MM.1S (cell line): ENCODE results near the gene MAPKAP1.

ENCODE experiments used
- DNase-seq: peaks from one replicate; pipeline ENCODE4 v3.0.0-alpha.2; 2015
- H2AFZ ChIP-seq: fragments of 300-600 bp; sonication (generic); 2 replicates; pipeline ENCODE4 v1.6.0; 2016; ENCODE audit warnings: antibody characterized with exemption, low read length
- H3F3A ChIP-seq: fragments of 300-600 bp; sonication (generic); 2 replicates; pipeline ENCODE4 v1.6.1; 2016; ENCODE audit warnings: mild to moderate bottlenecking, antibody characterized with exemption, low read length, moderate library complexity, mixed read lengths; ENCODE audit not compliant: insufficient read depth
- H3K27ac ChIP-seq: fragments of 300-600 bp; sonication (generic); 2 replicates; pipeline ENCODE4 v1.5.1; 2016; ENCODE audit warnings: mild to moderate bottlenecking, low read length
- H3K27me3 ChIP-seq: fragments of 300-600 bp; sonication (generic); replicated peaks from 2 replicates; pipeline ENCODE4 v1.6.0; 2016; ENCODE audit warnings: low read length; ENCODE audit not compliant: insufficient read depth
- H3K36me3 ChIP-seq: fragments of 300-600 bp; sonication (generic); replicated peaks from 2 replicates; pipeline ENCODE4 v1.6.1; 2016; ENCODE audit warnings: mild to moderate bottlenecking, low read length, mixed read lengths; ENCODE audit not compliant: insufficient read depth
- H3K4me1 ChIP-seq: fragments of 300-600 bp; sonication (generic); 2 replicates; pipeline ENCODE4 v1.6.1; 2016; ENCODE audit warnings: low read length, mixed read lengths
- H3K4me2 ChIP-seq: fragments of 300-600 bp; sonication (generic); 2 replicates; pipeline ENCODE4 v1.6.0; 2016; ENCODE audit warnings: low read depth, low read length
- H3K4me3 ChIP-seq: fragments of 300-600 bp; sonication (generic); 2 replicates; pipeline ENCODE4 v1.5.1; 2016; ENCODE audit warnings: low read length, mixed read lengths
- H3K79me2 ChIP-seq: fragments of 300-600 bp; sonication (generic); 2 replicates; pipeline ENCODE4 v1.6.1; 2016; ENCODE audit warnings: mixed run types, low read length, mixed read lengths
- H3K9ac ChIP-seq: fragments of 300-600 bp; sonication (generic); 2 replicates; pipeline ENCODE4 v1.6.1; 2016; ENCODE audit warnings: low read length, mixed read lengths
- H3K9me2 ChIP-seq: fragments of 300-600 bp; sonication (generic); replicated peaks from 2 replicates; pipeline ENCODE4 v1.6.1; 2016; ENCODE audit warnings: mild to moderate bottlenecking, low read length, mixed read lengths; ENCODE audit not compliant: insufficient read depth
- H3K9me3 ChIP-seq: fragments of 300-600 bp; sonication (generic); replicated peaks from 2 replicates; pipeline ENCODE4 v1.6.1; 2016; ENCODE audit warnings: mild to moderate bottlenecking, low read length, mixed read lengths; ENCODE audit not compliant: insufficient read depth
- H4K20me1 ChIP-seq: fragments of 300-600 bp; sonication (generic); 2 replicates; pipeline ENCODE4 v1.6.1; 2016; ENCODE audit warnings: mild to moderate bottlenecking, low read length, moderate library complexity, mixed read lengths; ENCODE audit not compliant: insufficient read depth
- EZH2 ChIP-seq: fragments of 300-600 bp; sonication (generic); optimal IDR thresholded peaks from 2 replicates; pipeline ENCODE3; 2017; ENCODE audit warnings: low read depth, mild to moderate bottlenecking, antibody characterized with exemption, low read length, mixed read lengths
- EZH2phosphoT487 ChIP-seq: fragments of 300-600 bp; sonication (generic); IDR thresholded peaks from 2 replicates; pipeline ENCODE4 v1.6.1; 2018; ENCODE audit warnings: antibody characterized with exemption, low read length
- TF ChIP-seq, protein P1 (sequence below): fragments of 300-600 bp; sonication (generic); IDR thresholded peaks from 2 replicates; pipeline ENCODE4 v1.5.1; 2016; ENCODE audit warnings: antibody characterized with exemption, low read length, mixed read lengths

Gene MAPKAP1

GRCh38 chr9:125472926-125473701 lies 233.9 kb downstream of the MAPKAP1 start:
- no peaks in the 10 kb centered on the region for H3F3A ChIP-seq
- no peaks in the 10 kb centered on the region for H3K4me1 ChIP-seq
- DNase-seq, result no peak
- H3K4me2 ChIP-seq, result no peak overlapping the region
- no peaks in the 10 kb centered on the region for H3K9me2 ChIP-seq
- no peak overlapping the region for H3K27ac ChIP-seq
- no peaks in the 10 kb centered on the region for H3K79me2 ChIP-seq
- H3K9ac ChIP-seq, result no peak overlapping the region
- no peak overlapping the region for H2AFZ ChIP-seq
- H3K27me3 ChIP-seq, result no peaks in the 10 kb centered on the region
- no peaks in the 10 kb centered on the region for H4K20me1 ChIP-seq
- H3K36me3 ChIP-seq, result no peaks in the 10 kb centered on the region
- no peak for TF ChIP-seq EZH2phosphoT487
- TF ChIP-seq EZH2, result no peak
- TF ChIP-seq, protein P1, sequence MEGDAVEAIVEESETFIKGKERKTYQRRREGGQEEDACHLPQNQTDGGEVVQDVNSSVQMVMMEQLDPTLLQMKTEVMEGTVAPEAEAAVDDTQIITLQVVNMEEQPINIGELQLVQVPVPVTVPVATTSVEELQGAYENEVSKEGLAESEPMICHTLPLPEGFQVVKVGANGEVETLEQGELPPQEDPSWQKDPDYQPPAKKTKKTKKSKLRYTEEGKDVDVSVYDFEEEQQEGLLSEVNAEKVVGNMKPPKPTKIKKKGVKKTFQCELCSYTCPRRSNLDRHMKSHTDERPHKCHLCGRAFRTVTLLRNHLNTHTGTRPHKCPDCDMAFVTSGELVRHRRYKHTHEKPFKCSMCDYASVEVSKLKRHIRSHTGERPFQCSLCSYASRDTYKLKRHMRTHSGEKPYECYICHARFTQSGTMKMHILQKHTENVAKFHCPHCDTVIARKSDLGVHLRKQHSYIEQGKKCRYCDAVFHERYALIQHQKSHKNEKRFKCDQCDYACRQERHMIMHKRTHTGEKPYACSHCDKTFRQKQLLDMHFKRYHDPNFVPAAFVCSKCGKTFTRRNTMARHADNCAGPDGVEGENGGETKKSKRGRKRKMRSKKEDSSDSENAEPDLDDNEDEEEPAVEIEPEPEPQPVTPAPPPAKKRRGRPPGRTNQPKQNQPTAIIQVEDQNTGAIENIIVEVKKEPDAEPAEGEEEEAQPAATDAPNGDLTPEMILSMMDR, result no peak
- H3K4me3 ChIP-seq, result no peak overlapping the region
- no peaks in the 10 kb centered on the region for H3K9me3 ChIP-seq

DNA sequence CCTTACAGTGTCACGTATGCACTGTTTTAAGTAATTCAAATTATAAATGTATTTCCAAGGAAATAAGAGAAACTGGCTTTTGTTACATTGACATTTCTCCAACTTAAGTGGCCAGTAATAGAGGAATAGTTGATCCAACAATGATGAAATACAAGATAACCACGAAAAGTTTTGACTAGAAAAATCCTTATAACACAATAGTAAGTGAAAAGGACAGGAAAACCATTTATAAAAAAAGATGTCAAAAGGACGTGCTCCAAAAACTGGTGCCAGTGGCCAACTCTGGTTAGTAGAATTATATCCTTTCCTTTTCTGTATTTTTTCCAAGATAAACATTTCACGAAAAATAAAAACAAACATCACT lies 234.5 kb downstream of the MAPKAP1 start:
- Histone ChIP-seq H3K27ac (no peak overlapping the region), H4K20me1 (no peaks in the 10 kb centered on the region), H3K9me3 (no peaks in the 10 kb centered on the region), H3K4me2 (no peak overlapping the region), H3K36me3 (no peaks in the 10 kb centered on the region), H3K4me3 (no peak overlapping the region), H3K27me3 (no peaks in the 10 kb centered on the region), H3K9ac (no peak overlapping the region), H3K79me2 (no peaks in the 10 kb centered on the region), H3K9me2 (no peaks in the 10 kb centered on the region), H2AFZ (no peak overlapping the region), H3K4me1 (no peaks in the 10 kb centered on the region), H3F3A (no peaks in the 10 kb centered on the region)
- TF ChIP-seq EZH2phosphoT487, result no peak
- no peak for TF ChIP-seq EZH2
- TF ChIP-seq, protein P1, result no peak
- DNase-seq, result no peak

DNA sequence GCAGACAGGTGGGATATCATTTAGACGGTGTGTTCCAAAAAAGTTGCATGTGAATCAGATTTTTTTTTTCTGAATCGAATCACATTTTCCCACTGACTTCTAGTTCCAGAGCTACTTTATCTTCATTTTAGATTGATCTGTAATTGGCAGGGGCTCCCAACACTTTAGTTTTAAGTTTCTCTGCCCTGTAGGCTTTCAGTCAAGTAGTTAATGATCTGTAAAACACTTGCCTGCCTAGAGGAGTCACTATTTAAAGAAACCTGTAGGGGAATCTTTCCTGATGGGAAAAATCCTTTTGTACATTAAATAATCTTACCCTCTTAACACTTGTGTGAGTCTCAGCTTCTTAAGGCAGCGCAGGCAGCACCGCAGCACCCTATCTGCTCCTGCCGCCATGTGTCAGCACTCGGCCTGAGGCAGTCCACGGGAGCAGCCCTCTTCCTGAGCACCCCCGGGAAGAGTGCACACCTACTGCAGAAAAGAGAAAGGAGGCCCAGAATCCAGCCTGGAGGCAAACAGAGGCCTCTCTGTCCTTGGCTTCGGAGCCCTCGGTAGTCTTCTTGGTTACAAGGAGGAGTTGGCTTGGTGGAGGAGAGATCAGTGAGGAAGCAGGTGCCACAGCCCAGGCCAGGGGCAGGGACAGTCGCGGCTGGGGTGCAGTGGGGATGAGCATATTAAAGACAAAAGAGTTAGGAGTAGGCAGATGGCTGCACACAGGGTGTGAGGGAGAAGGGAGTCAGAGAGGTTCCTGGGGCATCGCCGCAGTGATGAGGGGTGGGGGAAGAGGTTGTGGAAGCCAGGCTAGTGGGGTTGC lies 236.0 kb downstream of the MAPKAP1 start:
- Histone ChIP-seq H3K9me3 (no peaks in the 10 kb centered on the region), H3K9ac (no peak overlapping the region), H3K79me2 (no peaks in the 10 kb centered on the region)

More for the DNA sequence above, 236.0 kb downstream of the MAPKAP1 start:
- Histone ChIP-seq H2AFZ (no peak overlapping the region), H3K36me3 (no peaks in the 10 kb centered on the region), H3F3A (no peaks in the 10 kb centered on the region), H3K27me3 (no peaks in the 10 kb centered on the region), H4K20me1 (no peaks in the 10 kb centered on the region), H3K4me2 (no peak overlapping the region), H3K27ac (no peak overlapping the region), H3K9me2 (no peaks in the 10 kb centered on the region), H3K4me1 (no peaks in the 10 kb centered on the region), H3K4me3 (no peak overlapping the region)
- no peak for DNase-seq
- TF ChIP-seq EZH2, result no peak
- TF ChIP-seq EZH2phosphoT487, result no peak
- TF ChIP-seq, protein P1, result no peak
